C4-2B (cell line): ENCODE results near the gene GOLGB1.
"Not testable (repeated sequence)": the region's sequence is repeated elsewhere in the genome, so short reads cannot be mapped to it uniquely, and the experiment has no call there.

ENCODE experiments used
- ZFX ChIP-seq: fragments of 450-650 bp; IDR thresholded peaks from 2 replicates; pipeline ENCODE4 v1.6.1; 2017
- TF ChIP-seq, protein P1 (sequence below): fragments of 450-650 bp; conservative IDR thresholded peaks from 2 replicates; pipeline ENCODE4 v1.5.1; 2017; ENCODE audit warnings: mild to moderate bottlenecking

DNA sequence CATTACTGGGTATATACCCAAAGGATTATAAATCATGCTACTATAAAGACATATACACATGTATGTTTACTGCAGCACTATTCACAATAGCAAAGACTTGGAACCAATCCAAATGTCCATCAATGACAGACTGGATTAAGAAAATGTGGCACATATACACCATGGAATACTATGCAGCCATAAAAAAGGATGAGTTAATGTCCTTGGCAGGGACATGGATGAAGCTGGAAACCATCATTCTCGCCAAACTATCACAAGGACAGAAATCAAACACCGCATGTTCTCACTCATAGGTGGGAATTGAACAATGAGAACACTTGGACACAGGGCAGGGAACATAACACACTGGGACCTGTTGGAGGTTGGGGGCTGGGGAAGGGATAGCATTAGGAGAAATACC is 6.4 kb downstream of the GOLGB1 start:
- TF ChIP-seq, protein P1, sequence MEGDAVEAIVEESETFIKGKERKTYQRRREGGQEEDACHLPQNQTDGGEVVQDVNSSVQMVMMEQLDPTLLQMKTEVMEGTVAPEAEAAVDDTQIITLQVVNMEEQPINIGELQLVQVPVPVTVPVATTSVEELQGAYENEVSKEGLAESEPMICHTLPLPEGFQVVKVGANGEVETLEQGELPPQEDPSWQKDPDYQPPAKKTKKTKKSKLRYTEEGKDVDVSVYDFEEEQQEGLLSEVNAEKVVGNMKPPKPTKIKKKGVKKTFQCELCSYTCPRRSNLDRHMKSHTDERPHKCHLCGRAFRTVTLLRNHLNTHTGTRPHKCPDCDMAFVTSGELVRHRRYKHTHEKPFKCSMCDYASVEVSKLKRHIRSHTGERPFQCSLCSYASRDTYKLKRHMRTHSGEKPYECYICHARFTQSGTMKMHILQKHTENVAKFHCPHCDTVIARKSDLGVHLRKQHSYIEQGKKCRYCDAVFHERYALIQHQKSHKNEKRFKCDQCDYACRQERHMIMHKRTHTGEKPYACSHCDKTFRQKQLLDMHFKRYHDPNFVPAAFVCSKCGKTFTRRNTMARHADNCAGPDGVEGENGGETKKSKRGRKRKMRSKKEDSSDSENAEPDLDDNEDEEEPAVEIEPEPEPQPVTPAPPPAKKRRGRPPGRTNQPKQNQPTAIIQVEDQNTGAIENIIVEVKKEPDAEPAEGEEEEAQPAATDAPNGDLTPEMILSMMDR = not testable (repeated sequence)
- not testable (repeated sequence) for TF ChIP-seq ZFX
